K562 (cell line): ENCODE measurements around the gene ZCRB1. TPM values are rescaled to one million over a fixed set of nuclear protein-coding genes. Genes with fewer than 3 reads are reported as not detected.

Source experiments
- ARID1B ChIP-seq: fragments of 450-650 bp; IDR thresholded peaks from 2 replicates; pipeline ENCODE4 v1.6.1; 2016; ENCODE audit warnings: antibody characterized with exemption, mild to moderate bottlenecking, inconsistent platforms
- ATF4 ChIP-seq: fragments of 450-650 bp; formaldehyde crosslinking; IDR thresholded peaks from 2 replicates; pipeline ENCODE4 v1.4.0; 2022; ENCODE audit warnings: mild to moderate bottlenecking, moderate library complexity
- DPF2 ChIP-seq: fragments of 450-650 bp; IDR thresholded peaks from 2 replicates; pipeline ENCODE4 v1.6.1; 2016
- ETV5 ChIP-seq: sonication (generic); formaldehyde crosslinking; IDR thresholded peaks from 2 replicates; pipeline ENCODE4 v1.4.0; 2020; ENCODE audit warnings: low read depth, mild to moderate bottlenecking, missing genetic modification reagents
- L3MBTL2 ChIP-seq: fragments of 450-650 bp; IDR thresholded peaks from 2 replicates; pipeline ENCODE4 v1.6.1; 2016; ENCODE audit warnings: mild to moderate bottlenecking, moderate library complexity
- MYBL2 ChIP-seq, 2 experiments: fragments of 450-650 bp in 1 of 2; sonication (generic) in 1 of 2; formaldehyde crosslinking in 1 of 2; IDR thresholded peaks; 2 replicates each; pipeline versions ENCODE4 v1.6.1 to v1.8.1; 2017 to 2022; ENCODE audit warnings: borderline replicate concordance in 1 of 2, inconsistent platforms in 1 of 2, low read depth in 1 of 2, mild to moderate bottlenecking in 1 of 2, missing genetic modification reagents in 1 of 2, moderate library complexity in 1 of 2
- NR2C1 ChIP-seq, 2 experiments: fragments of 450-650 bp; IDR thresholded peaks; 2 replicates each; pipeline ENCODE4 v1.6.1; 2017; ENCODE audit warnings: mild to moderate bottlenecking in 2 of 2, antibody characterized with exemption in 1 of 2, inconsistent platforms in 1 of 2, missing compliant biosample characterization in 1 of 2, missing genetic modification characterization in 1 of 2
- PHF8 ChIP-seq: fragments of 200-600 bp; sonication (generic); IDR thresholded peaks from 2 replicates; pipeline ENCODE4 v1.6.1; 2012; ENCODE audit warnings: mixed run types, mild to moderate bottlenecking, inconsistent platforms, low read length, moderate library complexity, borderline replicate concordance
- PML ChIP-seq: IDR thresholded peaks from 2 replicates; pipeline ENCODE4 v1.6.1; 2012; ENCODE audit warnings: low read length, inconsistent platforms
- POLR2B ChIP-seq: fragments of 450-650 bp; IDR thresholded peaks from 2 replicates; pipeline ENCODE4 v1.6.1; 2018; ENCODE audit warnings: low read depth; ENCODE audit not compliant: partially characterized antibody
- POLR2H ChIP-seq: IDR thresholded peaks from 2 replicates; pipeline ENCODE4 v1.6.1; 2016; ENCODE audit warnings: missing genetic modification characterization, low read depth, mild to moderate bottlenecking, control low read depth, missing compliant biosample characterization, moderate library complexity
- SIN3A ChIP-seq, 2 experiments: fragments of 150-350 bp in 1 of 2; IDR thresholded peaks; 2 replicates each; pipeline ENCODE4 v1.6.1; 2011 to 2016; ENCODE audit warnings: borderline replicate concordance in 2 of 2, low read depth in 2 of 2, low read length in 2 of 2, mild to moderate bottlenecking in 2 of 2, moderate library complexity in 2 of 2; ENCODE audit not compliant: control insufficient read depth in 1 of 2
- TFAP4 ChIP-seq: sonication (generic); formaldehyde crosslinking; IDR thresholded peaks from 2 replicates; pipeline ENCODE4 v1.8.0; 2022; ENCODE audit warnings: missing genetic modification reagents, mild to moderate bottlenecking, moderate library complexity, borderline replicate concordance
- TOE1 ChIP-seq, 2 experiments: fragments of 450-650 bp in 1 of 2; sonication (generic) in 1 of 2; formaldehyde crosslinking in 1 of 2; IDR thresholded peaks; 2 replicates each; pipeline versions ENCODE4 v1.7.1 to v1.8.0; 2016 to 2022; ENCODE audit warnings: borderline replicate concordance in 2 of 2, mild to moderate bottlenecking in 2 of 2, antibody characterized with exemption in 1 of 2, inconsistent platforms in 1 of 2, low read depth in 1 of 2, missing genetic modification reagents in 1 of 2, moderate library complexity in 1 of 2
- ZBTB11 ChIP-seq, 3 experiments: fragments of 200-800 bp in 1 of 3; fragments of 250-450 bp in 1 of 3; fragments of 450-650 bp in 1 of 3; sonication (Bioruptor Pico) in 1 of 3; sonication (Bioruptor generic) in 1 of 3; formaldehyde crosslinking in 1 of 3; IDR thresholded peaks; 2 replicates each; pipeline versions ENCODE4 v1.6.1 to v1.8.0; 2016 to 2022; ENCODE audit warnings: mild to moderate bottlenecking in 2 of 3, missing genetic modification characterization in 2 of 3, missing compliant biosample characterization in 1 of 3, moderate library complexity in 1 of 3
- ZFX ChIP-seq: sonication (generic); formaldehyde crosslinking; IDR thresholded peaks from 2 replicates; pipeline ENCODE4 v1.8.0; 2022; ENCODE audit warnings: mild to moderate bottlenecking, missing genetic modification reagents, moderate library complexity
- polyA plus RNA-seq, 8 experiments: library from polyadenylated mRNA; depleted of rRNA in 4 of 8; stranded (reverse) in 5 of 8; unstranded in 3 of 8; fragments of >200 nt; fragmentation: Nextera tagmentation in 2 of 8; fragmentation: Illumina TruSeq in 1 of 8; extraction: Ambion mirVana in 2 of 8; extraction: Trizol in 1 of 8; gene quantifications; 2 replicates each; pipeline versions ENCODE4 v1.2.1 to v1.2.3, GENCODE V29; 2011 to 2014; ENCODE audit warnings: inconsistent platforms in 1 of 8, missing spikeins in 1 of 8
- total RNA-seq, 7 experiments: library from RNA; depleted of rRNA in 6 of 7; stranded (reverse); fragments of >200 nt in 6 of 7; fragmentation: Illumina TruSeq in 2 of 7; extraction: Trizol in 2 of 7; gene quantifications; 2 replicates each; pipeline versions ENCODE4 v1.2.1 to v1.2.3, GENCODE V29; 2011 to 2021; ENCODE audit warnings: low replicate concordance in 1 of 7
- TF ChIP-seq, protein P1 (sequence below): conservative IDR thresholded peaks from 2 replicates; pipeline ENCODE4 v1.6.1; 2011; ENCODE audit warnings: low read depth, mild to moderate bottlenecking, low read length; ENCODE audit not compliant: control insufficient read depth

ZCRB1 gene
- total and polyA plus RNA-seq, 9 of the 15 experiments (the other 6 are each of a cell fraction or from before 2014, with no cell fraction given), result 36.0 to 102 (median 51.0) TPM

- TF ChIP-seq ATF4 (CRISPR knock-in tag), result 0 out of 2 replicates have a peak, but pooled peaks have one; percentile 11
- peak; percentile 98 for TF ChIP-seq ZFX (CRISPR knock-in tag)
- TF ChIP-seq POLR2H (tag), result peak; percentile 82
- peak; percentile 64 for TF ChIP-seq MYBL2 (IDR thresholded peaks at IDR 0.05; ENCODE audit: low read depth)
- TF ChIP-seq MYBL2 (CRISPR knock-in tag; IDR thresholded peaks at IDR 0.05; ENCODE audit: borderline replicate concordance), result no peak
- TF ChIP-seq TOE1 (IDR thresholded peaks at IDR 0.05; ENCODE audit: borderline replicate concordance), result peak; percentile 81
- TF ChIP-seq TOE1 (CRISPR knock-in tag; IDR thresholded peaks at IDR 0.05; ENCODE audit: borderline replicate concordance, low read depth), result no peak
- TF ChIP-seq NR2C1 (IDR thresholded peaks at IDR 0.05), result no peak
- TF ChIP-seq NR2C1 (tag; IDR thresholded peaks at IDR 0.05), result 0 out of 2 replicates have a peak, but pooled peaks have one; percentile 36
- peak; percentile 91 for TF ChIP-seq PHF8
- TF ChIP-seq, protein P1, sequence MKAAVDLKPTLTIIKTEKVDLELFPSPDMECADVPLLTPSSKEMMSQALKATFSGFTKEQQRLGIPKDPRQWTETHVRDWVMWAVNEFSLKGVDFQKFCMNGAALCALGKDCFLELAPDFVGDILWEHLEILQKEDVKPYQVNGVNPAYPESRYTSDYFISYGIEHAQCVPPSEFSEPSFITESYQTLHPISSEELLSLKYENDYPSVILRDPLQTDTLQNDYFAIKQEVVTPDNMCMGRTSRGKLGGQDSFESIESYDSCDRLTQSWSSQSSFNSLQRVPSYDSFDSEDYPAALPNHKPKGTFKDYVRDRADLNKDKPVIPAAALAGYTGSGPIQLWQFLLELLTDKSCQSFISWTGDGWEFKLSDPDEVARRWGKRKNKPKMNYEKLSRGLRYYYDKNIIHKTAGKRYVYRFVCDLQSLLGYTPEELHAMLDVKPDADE, result peak; percentile 79
- TF ChIP-seq POLR2B, result peak; percentile 77
- peak; percentile 66; the same call in 1 of the 2 replicates for TF ChIP-seq PML
- 0 out of 2 replicates have a peak, but pooled peaks have one; percentile 63 for TF ChIP-seq L3MBTL2
- peak; percentile 81 to 82; a peak in 3 of 4 replicates for TF ChIP-seq SIN3A (IDR thresholded peaks at IDR 0.05; ENCODE audit: borderline replicate concordance in 2 of 2, control insufficient read depth in 1 of 2, low read depth in 2 of 2, low read length in 2 of 2)
- peak; percentile 33; the same call in 1 of the 2 replicates for TF ChIP-seq DPF2
- peak in 1 of 3 experiments; percentile 37; a peak in 1 of 6 replicates for TF ChIP-seq ZBTB11 (CRISPR knock-in tag; IDR thresholded peaks at IDR 0.05)
- peak; percentile 27; the same call in 1 of the 2 replicates for TF ChIP-seq ARID1B
- peak; percentile 40; the same call in 1 of the 2 replicates for TF ChIP-seq ETV5 (CRISPR knock-in tag)
- TF ChIP-seq TFAP4 (CRISPR knock-in tag), result peak; percentile 88; the same call in 1 of the 2 replicates
Observed at GRCh38 chr12:42325653-42326474, at the start of gene ZCRB1, which contains the start of gene PPHLN1 (continued).
